OCI-LY3 (cell line): ENCODE results near the gene TIMM44.

ENCODE experiments used
- H2AFZ ChIP-seq: fragments of 200-600, 300-600 bp; shearing (Covaris generic); 2 replicates; pipeline ENCODE4 v1.6.0; 2014; ENCODE audit warnings: antibody characterized with exemption, low read depth, low read length
- H3K27ac ChIP-seq: fragments of 200-600, 300-600 bp; sonication (generic); 2 replicates; pipeline ENCODE4 v1.5.1; 2014; ENCODE audit warnings: mild to moderate bottlenecking, low read length, moderate library complexity, mixed read lengths
- H3K27me3 ChIP-seq: fragments of 200-600, 300-600 bp; sonication (generic); 2 replicates; pipeline ENCODE4 v1.6.1; 2014; ENCODE audit warnings: low read depth, low read length, mixed read lengths
- H3K36me3 ChIP-seq: fragments of 200-600, 300-600 bp; sonication (generic); replicated peaks from 2 replicates; pipeline ENCODE3; 2014; ENCODE audit warnings: low read depth, low read length, mixed read lengths
- H3K4me1 ChIP-seq: fragments of 300-600, 200-600 bp; sonication (generic); 2 replicates; pipeline ENCODE4 v1.6.1; 2014; ENCODE audit warnings: low read length, mixed read lengths
- H3K4me2 ChIP-seq: fragments of 200-600, 300-600 bp; sonication (generic); 2 replicates; pipeline ENCODE4 v1.6.1; 2014; ENCODE audit warnings: low read length, mixed read lengths
- H3K4me3 ChIP-seq: fragments of 300-600, 200-600 bp; sonication (generic); 2 replicates; pipeline ENCODE4 v1.5.1; 2014; ENCODE audit warnings: antibody characterized with exemption, mild to moderate bottlenecking, low read length, moderate library complexity
- H3K79me2 ChIP-seq: fragments of 300-600, 200-600 bp; shearing (Covaris generic); 2 replicates; pipeline ENCODE4 v1.6.1; 2014; ENCODE audit warnings: mild to moderate bottlenecking, low read length, mixed read lengths
- H3K9ac ChIP-seq: fragments of 300-600, 200-600 bp; shearing (Covaris generic); 2 replicates; pipeline ENCODE4 v1.6.0; 2014; ENCODE audit warnings: mild to moderate bottlenecking, low read length, moderate library complexity
- H3K9me3 ChIP-seq: fragments of 200-600, 300-600 bp; shearing (Covaris generic); 2 replicates; pipeline ENCODE4 v1.6.1; 2014; ENCODE audit warnings: low read length, mixed read lengths; ENCODE audit not compliant: insufficient read depth
- H4K20me1 ChIP-seq: fragments of 200-600, 300-600 bp; sonication (generic); 2 replicates; pipeline ENCODE4 v1.6.1; 2016; ENCODE audit warnings: low read length, mixed read lengths; ENCODE audit not compliant: insufficient read depth
- CTCF ChIP-seq: fragments of 200-600, 300-600 bp; sonication (generic); IDR thresholded peaks from 2 replicates; pipeline ENCODE4 v1.5.1; 2014; ENCODE audit warnings: antibody characterized with exemption, low read length, low read depth
- EZH2phosphoT487 ChIP-seq: fragments of 200-600 bp; shearing (Covaris generic); IDR thresholded peaks from 2 replicates; pipeline ENCODE4 v1.6.1; 2018; ENCODE audit warnings: antibody characterized with exemption, mixed run types, low read depth

TIMM44 gene

DNA sequence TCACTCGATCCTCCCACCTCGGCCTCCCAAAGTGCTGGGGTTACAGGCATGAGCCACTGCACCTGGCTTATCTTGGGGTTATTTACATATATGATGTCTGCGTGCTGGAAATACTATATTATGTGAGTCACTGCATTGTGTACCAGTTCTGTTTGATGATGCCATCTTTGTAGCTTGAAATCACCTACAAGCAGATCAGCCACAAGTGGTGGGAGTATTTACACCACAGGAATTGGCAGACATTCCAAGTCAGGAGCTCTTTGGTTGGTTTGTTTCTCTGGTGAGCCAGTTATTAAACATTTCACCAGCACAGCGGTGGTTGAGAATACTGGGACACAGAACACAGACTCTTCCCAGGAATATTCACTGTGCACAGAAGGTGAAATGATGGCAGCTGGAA is 4.5 kb upstream of the TIMM44 start:
- Histone ChIP-seq H3K9me3 (no peaks in the 10 kb centered on the region), H3K9ac (no peak overlapping the region), H3K4me3 (no peak overlapping the region), H3K27me3 (no peaks in the 10 kb centered on the region), H3K79me2 (peaks cover 18% of the 10 kb centered on the region), H2AFZ (no peak overlapping the region), H3K36me3 (peaks cover 2% of the 10 kb centered on the region), H3K4me2 (no peak overlapping the region), H3K27ac (no peak overlapping the region), H4K20me1 (no peaks in the 10 kb centered on the region), H3K4me1 (peaks cover 6% of the 10 kb centered on the region)
- no peak for TF ChIP-seq CTCF
- TF ChIP-seq EZH2phosphoT487, result no peak

DNA sequence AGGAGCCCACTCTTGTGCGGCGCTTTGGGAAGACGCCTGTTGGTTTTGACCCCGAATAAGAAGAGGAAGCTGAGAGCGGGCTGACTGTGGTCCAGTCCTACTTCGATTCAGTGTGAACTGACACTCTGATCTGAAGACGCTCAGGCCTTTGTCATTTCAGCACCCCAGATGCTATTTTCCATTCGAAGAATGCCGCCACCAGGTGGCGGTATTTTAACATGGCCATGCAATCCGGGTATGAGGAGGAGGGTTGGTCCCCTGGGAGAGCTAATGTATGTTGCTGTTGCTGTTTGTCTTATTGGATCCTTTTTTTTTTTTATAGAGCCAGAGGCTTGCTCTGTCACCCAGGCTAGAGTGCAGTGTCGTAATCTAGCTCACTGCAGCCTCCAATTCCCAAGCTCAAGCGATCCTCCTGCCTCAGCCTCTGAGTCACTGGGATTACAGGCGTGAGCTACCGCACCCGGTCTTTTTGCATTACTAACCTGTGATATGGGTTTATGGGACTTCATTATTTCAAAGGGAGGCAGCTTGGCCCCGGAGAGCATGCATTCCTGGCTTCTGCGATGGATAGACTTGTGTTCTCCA is 803 bp upstream of the TIMM44 start:
- Histone ChIP-seq H3K4me2 (peak overlapping the region; percentile 91), H3K36me3 (peaks cover 18% of the 10 kb centered on the region), H3K27me3 (no peaks in the 10 kb centered on the region), H3K27ac (peak overlapping the region; percentile 53), H3K9me3 (no peaks in the 10 kb centered on the region), H2AFZ (peak overlapping the region; percentile 73; the same call in 1 of the 2 replicates), H3K4me3 (peak overlapping the region; percentile 82), H3K79me2 (peaks cover 52% of the 10 kb centered on the region), H4K20me1 (no peaks in the 10 kb centered on the region), H3K9ac (peak overlapping the region; percentile 78), H3K4me1 (peaks cover 11% of the 10 kb centered on the region)
- TF ChIP-seq EZH2phosphoT487 (no peak), CTCF (peak; percentile 96)

DNA sequence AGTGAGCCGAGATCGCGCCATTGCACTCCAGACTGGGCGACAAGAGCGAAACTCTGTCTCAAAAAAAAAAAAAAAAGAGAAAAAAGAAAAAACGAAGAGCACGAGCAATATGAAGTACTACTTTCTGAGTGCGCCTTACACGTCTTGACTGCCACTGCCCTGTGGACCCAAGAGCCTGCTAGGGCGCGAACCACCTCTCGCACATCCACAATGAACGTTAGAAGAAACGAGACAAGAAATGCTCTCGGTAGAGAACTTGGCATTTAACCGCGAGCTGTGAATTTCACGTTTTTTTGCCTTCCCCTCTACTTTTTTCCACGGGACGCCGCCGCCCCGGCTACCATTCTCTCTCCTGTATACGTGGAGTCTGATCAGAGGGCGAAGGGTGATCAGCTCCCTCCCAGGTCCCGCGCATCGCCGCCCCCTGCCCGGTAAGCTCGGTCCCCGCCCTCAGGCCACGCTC is 454 bp downstream of the TIMM44 start:
- Histone ChIP-seq H4K20me1 (no peaks in the 10 kb centered on the region), H3K36me3 (peaks cover 21% of the 10 kb centered on the region), H3K9me3 (no peaks in the 10 kb centered on the region), H2AFZ (peak overlapping the region; percentile 50), H3K27ac (peak overlapping the region; percentile 68), H3K27me3 (no peaks in the 10 kb centered on the region), H3K4me1 (peaks cover 11% of the 10 kb centered on the region), H3K79me2 (peaks cover 52% of the 10 kb centered on the region), H3K4me3 (peak overlapping the region; percentile 91), H3K4me2 (peak overlapping the region; percentile 68), H3K9ac (peak overlapping the region; percentile 98)
- no peak for TF ChIP-seq CTCF

GRCh38 chr19:7941895-7942596 is 1.4 kb downstream of the TIMM44 start:
- Histone ChIP-seq H3K27me3 (no peaks in the 10 kb centered on the region), H3K4me2 (peak overlapping the region; percentile 68), H4K20me1 (no peaks in the 10 kb centered on the region), H3K9ac (peak overlapping the region; percentile 98; the same call in 1 of the 2 replicates), H3K27ac (no peak overlapping the region), H3K4me3 (peak overlapping the region; percentile 91), H3K36me3 (peaks cover 27% of the 10 kb centered on the region), H3K4me1 (peaks cover 11% of the 10 kb centered on the region), H3K9me3 (no peaks in the 10 kb centered on the region), H3K79me2 (peaks cover 52% of the 10 kb centered on the region), H2AFZ (no peak overlapping the region)
- no peak for TF ChIP-seq EZH2phosphoT487
- TF ChIP-seq CTCF, result no peak
